ENCODE measurements around the gene TGIF1.

Gene TGIF1

DNA sequence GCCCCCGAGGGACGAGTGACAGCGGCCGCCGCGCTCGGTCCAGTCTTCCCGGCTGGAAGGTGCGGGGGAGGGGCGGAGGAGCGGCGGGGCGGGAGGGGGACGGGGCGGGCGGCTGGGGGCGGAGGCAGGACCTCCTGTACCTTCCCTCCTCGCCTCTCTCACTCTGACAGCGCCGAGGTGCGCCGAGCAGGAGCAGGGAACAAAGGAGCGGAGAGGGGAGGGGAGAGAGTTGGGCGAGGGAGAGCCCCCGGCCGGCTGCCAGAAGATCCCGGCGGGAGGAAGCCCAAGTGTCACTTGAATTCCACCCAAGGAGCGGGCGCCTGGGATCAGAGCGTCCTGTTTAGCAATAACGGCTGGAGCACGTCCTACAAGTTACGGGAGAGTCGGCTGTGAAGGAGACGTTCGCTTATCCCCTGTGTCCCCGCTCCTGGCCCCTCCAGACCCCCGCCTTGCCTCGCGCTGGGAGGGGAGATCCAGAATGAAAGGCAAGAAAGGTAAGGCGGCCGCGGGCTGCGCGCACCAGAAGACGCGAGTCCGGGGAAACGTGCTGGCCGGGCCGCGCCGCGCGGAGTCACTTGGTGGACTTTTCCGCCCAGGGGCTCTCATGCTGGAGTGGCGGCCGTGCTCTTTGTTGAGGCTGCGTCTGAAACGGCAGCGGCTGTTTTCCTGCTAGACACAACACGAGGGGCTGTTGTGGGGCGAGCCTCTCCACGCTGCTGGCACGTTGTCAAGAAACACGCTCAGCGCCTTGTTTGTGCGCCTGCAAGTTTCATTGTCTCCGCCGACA lies at the start of gene TGIF1:
TSS of gene TGIF1 (plus strand) at position 161 of the 787 bp plus-strand sequence. CDS start at position 479, 318 bp downstream.
- DNase-seq (ENCODE audit: low read depth), result peak; percentile 82
- TF ChIP-seq, protein P1, sequence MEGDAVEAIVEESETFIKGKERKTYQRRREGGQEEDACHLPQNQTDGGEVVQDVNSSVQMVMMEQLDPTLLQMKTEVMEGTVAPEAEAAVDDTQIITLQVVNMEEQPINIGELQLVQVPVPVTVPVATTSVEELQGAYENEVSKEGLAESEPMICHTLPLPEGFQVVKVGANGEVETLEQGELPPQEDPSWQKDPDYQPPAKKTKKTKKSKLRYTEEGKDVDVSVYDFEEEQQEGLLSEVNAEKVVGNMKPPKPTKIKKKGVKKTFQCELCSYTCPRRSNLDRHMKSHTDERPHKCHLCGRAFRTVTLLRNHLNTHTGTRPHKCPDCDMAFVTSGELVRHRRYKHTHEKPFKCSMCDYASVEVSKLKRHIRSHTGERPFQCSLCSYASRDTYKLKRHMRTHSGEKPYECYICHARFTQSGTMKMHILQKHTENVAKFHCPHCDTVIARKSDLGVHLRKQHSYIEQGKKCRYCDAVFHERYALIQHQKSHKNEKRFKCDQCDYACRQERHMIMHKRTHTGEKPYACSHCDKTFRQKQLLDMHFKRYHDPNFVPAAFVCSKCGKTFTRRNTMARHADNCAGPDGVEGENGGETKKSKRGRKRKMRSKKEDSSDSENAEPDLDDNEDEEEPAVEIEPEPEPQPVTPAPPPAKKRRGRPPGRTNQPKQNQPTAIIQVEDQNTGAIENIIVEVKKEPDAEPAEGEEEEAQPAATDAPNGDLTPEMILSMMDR (IDR thresholded peaks at IDR 0.05; ENCODE audit: insufficient read depth, low read depth, low read length, missing control alignments), result no peak
- H3K4me3 ChIP-seq (ENCODE audit: low read length), result peak within 1 kb of the TSS; percentile 87

DNA sequence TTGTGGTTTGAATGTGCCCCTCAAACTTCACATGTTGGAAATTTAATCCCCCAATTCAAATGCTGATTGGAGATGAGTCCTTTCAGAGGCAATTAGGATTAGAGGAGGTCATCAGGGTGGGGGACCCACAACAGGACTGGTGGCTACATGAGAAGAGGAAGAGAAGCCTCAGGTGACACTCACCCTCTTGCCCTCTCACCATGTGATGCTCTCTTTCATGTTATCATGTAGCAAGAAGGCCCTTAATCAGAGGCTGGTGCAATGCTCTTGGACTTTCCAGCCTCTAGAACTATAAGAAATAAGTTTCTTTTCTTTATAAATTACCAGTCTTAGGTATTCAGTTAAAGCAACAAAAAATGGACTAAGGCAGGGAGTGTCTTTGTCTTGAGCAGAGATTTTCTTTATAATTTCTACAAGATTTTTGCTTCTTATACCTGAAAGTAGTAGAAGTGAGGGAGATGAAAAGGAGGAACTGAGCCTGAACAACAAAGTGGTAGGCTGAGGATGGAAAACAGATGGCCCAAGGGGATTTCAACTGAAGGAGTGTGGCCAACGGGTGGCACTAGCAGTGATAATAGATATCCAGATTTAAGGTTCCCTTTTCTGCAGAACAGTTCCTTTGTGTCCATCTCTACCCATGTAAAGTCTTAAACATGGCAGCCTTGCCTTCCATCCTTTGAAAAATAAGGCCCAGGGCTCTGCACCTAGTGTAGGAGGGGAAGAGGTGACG lies 49.2 kb upstream of the TGIF1 start:
- TF ChIP-seq, protein P1 (IDR thresholded peaks at IDR 0.05; ENCODE audit: insufficient read depth, low read depth, low read length, missing control alignments), result no peak
- no peak for DNase-seq (ENCODE audit: low read depth)
- no peak overlapping the region for H3K4me3 ChIP-seq (ENCODE audit: low read length)

DNA sequence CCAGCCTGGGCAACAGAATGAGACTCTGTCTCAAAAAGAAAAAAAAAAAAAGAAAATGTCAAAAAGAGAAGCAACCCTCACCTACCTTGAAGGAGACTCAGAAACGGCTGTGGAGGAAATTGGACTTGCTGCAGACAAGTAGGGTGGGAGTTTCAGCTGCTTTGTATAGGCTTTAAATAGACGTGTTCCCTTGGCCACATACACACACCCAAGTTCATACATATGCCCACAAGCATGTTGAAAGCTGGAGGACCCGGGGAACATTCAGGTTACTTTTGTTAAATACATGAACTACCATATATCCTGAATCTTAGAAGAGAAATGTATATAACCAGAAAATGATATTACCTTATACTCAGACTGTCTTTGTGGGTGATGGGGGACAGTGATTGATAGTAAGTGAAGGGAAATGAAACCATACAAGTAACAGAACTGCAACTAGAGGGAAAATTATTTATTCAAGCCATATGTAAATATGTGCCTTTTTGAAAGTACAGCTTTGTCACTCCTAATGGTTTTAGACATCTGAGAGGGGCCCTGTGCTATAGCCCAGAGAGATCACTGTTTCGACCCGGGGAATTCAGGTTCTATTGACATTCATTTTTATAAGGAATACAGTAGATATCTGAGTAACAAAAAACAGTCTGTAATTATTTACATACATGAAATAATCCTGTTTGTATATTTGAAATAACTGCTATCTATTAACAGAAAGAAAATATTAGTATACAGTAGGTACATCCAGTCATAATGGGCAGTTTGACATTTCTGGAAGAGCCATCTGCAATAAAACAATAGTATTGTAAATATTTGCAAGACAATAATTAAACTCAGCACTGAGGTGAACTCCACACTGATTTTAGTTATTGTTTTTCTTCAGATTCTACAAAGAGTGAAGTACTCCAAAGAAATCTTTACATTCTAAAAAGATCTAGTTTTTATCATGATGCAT lies 48.0 kb upstream of the TGIF1 start:
- no peak overlapping the region for H3K4me3 ChIP-seq (ENCODE audit: low read length)
- TF ChIP-seq, protein P1 (IDR thresholded peaks at IDR 0.05; ENCODE audit: insufficient read depth, low read depth, low read length, missing control alignments), result no peak
- DNase-seq (ENCODE audit: low read depth), result no peak

DNA sequence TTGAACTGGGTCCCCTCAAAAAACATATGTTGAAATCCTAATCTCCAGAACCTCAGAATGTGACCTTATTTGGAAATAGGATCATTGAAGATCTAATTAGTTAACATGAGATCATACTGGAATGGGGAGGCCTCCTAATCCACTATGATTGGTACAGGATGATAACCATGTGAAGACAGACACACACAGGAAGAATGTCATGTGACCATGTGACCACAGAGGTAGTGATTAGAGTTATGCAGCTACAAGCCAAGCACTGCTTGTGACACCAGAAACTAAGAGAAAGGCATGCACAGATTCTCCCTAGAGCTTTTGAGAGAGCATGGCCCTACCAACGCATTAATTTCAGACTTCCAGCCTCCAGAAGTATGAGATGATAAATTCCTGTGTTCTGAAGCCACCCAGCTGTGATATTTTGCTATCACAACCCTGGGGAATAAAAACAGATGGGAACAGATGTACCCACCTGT lies 47.0 kb upstream of the TGIF1 start:
- DNase-seq (ENCODE audit: low read depth), result peak; percentile 40
- TF ChIP-seq, protein P1 (IDR thresholded peaks at IDR 0.05; ENCODE audit: insufficient read depth, low read depth, low read length, missing control alignments), result no peak
- no peak overlapping the region for H3K4me3 ChIP-seq (ENCODE audit: low read length)

DNA sequence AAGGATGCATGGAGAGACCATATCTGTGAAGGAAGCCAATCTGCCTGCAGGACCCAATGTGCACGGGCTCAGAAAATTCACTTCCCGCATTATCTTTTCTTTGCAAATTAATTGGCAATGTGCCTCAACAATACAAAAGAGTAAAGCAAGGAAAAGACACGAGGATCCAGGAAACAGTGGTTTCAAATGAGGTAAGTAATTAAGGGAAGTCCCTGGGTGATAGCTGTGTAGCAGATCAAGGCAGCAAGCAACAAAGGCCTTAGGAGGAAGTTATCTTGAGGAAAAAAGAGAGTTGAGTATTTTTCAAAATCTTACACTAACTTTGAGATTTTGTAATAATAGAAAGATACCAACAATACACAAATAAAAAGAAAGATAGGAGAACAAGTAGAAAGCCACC lies 44.3 kb upstream of the TGIF1 start:
- TF ChIP-seq, protein P1 (IDR thresholded peaks at IDR 0.05; ENCODE audit: insufficient read depth, low read depth, low read length, missing control alignments), result no peak
- DNase-seq (ENCODE audit: low read depth), result no peak
- no peak overlapping the region for H3K4me3 ChIP-seq (ENCODE audit: low read length)

DNA sequence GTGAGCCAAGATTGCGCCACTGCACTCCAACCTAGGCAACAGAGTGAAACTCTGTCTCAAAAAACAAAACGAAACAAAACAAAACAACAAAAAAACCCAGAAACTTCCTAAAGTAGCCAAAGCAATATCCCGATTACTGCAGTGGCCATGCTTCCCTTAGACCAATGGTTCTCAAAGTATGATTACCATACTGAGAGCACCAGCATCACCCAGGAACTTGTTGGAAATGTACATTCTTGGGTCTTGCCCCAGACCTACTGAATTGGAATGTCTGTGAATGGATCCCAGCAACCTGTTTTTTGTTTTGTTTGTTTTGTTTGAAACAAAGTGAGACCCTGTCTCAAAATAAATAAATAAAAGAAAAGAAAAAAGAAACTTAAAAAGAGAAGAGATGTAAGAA lies 41.9 kb upstream of the TGIF1 start:
- H3K4me3 ChIP-seq (ENCODE audit: low read length), result no peak overlapping the region
- no peak for DNase-seq (ENCODE audit: low read depth)
- TF ChIP-seq, protein P1 (IDR thresholded peaks at IDR 0.05; ENCODE audit: insufficient read depth, low read depth, low read length, missing control alignments), result no peak
